OCI-LY3 (cell line): ENCODE results near the gene CTBS.

Source experiments
- CTCF ChIP-seq: fragments of 200-600, 300-600 bp; sonication (generic); IDR thresholded peaks from 2 replicates; pipeline ENCODE4 v1.5.1; 2014; ENCODE audit warnings: antibody characterized with exemption, low read length, low read depth
- EZH2phosphoT487 ChIP-seq: fragments of 200-600 bp; shearing (Covaris generic); IDR thresholded peaks from 2 replicates; pipeline ENCODE4 v1.6.1; 2018; ENCODE audit warnings: antibody characterized with exemption, mixed run types, low read depth

- TF ChIP-seq CTCF (no peak), EZH2phosphoT487 (no peak)
These were observed at the start of gene CTBS for GRCh38 chr1:84573967-84574842.
